SW 1271 (cell line): ENCODE measurements around the gene MAP2K3.

Experiments used
- DNase-seq, 2 experiments: peaks; one replicate each; lab custom pipeline; 2025; lab: John Stamatoyannopoulos, UW

The MAP2K3 gene

DNA sequence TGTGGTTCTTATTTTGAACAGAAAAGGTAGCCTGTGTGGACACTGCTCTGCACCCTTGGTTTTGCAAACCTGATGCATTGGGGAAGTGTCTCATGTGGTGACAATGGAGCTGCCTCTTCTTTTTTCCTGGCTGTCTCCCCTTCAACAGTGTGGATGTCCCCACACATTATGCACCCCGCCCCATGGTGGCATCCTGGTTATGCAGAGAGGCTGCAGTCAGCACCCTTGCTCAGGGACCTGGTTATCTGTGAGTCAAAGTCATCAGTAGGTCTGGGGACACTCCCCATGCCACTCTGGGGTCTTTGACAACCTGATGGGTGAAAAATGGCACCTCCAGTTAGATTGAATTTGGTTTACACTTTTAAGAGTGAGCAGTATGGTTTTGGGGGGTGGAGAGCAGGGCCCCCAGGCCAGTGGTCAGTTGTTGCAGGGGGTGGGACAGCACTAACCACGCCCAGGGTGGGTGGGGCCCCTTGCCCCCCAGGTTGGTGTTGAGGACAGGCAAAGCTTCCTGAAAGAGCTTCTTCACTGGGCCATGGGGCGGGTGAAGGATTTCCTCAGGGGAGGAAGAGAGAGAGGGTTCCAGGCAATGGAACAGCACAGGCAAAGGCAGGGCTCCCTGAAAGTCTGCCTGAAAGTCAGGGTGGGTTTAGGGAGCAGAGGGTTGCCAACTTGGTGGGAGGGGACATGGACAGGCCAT is 67.0 kb downstream of the MAP2K3 start:
- DNase-seq: no peak

DNA sequence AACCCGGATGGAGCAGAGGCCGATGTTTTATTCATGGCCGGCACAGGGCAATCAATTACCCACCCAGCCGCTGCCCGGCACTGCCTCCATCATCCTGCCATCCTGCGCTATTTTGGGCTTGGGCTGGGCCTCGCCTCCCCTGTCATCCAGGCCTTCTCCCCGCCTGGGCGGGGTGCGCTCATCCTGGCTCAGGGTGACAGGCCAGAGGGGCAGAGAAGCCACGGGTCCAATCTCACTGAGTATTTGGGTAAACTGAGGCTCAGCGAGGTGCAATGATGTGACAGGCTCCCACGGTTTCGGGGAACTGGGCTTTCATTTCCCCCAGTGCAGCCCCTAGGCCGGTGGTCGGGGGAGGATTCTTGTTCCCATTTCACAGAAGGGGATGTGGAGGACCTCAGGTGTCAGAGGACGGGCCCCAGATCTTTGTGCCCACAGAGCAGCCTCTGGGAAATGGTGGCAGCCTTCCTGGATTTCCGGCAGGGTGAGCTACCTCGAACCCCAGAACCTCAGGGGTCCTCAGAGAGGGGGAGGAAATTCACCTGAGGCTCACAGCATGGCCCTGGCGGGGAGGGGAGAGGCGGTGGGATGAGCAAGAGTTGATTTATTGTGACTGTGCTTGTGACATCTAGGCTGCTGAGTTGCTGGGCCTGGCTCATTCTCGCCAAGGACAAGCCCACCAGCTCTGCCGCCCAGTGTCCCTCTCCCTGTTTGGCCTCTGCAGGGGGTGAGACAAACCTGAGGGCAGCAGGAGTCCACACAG is 67.9 kb downstream of the MAP2K3 start:
- DNase-seq: no peak

DNA sequence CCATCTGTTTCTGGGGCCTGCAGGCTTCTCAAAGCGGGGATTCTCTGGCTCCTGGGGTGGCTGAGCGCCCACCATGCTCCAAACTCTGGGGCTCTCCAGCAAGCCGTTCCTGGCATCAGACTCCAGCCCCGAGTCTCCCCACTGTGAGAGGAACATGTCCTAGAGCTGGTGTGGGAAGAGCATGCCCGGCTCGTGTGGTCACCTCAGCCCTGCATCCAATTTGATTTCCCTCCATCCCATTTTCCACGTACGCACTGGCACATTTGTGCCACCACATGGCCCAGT is 68.4 kb downstream of the MAP2K3 start:
- DNase-seq: no peak

DNA sequence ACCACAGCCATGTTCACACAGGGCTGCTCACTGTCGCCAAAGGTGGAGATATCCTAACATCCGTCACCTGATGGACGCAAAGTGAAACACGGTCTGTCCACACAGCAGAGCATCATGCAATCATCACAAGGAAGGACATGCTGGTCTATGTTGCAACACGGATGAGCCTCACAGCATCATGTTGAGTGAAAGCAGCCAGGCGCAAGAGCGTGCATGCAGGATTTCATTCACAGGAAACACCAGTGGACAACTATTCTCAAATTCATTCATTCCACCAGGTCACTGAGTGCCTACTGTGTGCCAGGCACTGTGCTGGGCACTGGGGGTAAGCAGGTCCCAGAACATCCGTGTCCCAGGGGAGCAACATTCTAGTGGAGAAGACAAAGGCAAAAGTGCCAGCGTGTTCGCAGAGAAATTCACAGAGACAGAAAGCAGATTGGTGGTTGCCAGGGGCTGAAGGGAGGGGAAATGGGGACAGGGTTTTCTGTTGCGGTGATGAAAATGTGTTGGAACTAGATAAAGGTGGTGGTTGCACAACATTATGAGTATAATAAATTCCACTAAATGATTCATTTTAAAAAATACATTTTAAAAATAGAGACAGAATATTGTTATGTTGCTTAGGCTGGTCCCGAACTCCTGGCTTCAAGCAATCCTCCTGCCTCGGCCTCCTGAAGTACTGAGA is 69.0 kb downstream of the MAP2K3 start:
- DNase-seq: no peak

DNA sequence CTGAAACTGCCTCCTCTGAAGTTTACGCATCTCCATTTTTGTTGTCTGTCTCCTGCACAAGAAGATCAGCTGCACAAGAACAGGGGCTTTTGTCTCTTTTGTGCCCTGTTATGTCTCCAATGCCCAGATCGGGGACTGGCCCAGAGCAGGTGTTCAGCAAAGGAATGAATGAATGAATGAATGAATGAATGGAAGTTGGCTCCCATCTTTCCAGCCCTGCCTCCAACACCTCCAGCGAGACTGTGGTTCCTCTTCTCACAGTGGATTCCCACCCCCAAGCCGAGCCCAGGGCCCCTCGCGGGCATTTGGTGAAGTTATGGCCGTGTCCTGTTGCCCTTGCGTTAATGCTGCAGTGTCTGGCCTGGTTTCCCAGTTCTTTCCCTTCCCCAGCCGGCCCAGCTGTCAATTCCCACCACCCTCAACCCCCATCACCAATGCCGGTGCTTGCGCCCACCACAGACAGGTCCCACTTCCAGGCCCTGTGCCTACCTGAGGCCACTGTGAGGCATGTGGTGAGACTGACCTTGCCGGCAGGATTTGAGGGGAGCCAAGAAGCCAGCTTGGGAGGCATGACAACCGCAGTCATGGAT is 70.4 kb downstream of the MAP2K3 start:
- no peak for DNase-seq

DNA sequence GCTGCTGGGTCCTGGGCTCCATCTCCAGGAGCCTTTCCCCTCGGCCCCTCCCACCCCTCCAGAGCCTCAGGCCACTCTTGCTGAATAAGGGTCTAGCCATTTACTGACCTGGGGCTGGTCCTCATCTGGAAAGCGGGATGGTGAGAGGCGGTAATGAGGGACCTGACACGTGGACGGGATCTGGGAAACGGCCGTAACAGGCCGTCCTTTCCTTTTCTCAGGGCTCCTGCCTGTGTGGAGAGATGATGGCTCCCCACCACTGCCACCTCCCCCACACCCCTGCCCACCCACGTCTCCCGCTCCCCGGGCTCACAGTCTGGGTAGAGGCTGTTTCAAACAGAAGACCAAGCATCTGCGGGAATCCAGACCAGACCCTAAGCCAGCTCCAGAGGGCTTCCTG is 71.1 kb downstream of the MAP2K3 start:
- no peak for DNase-seq

DNA sequence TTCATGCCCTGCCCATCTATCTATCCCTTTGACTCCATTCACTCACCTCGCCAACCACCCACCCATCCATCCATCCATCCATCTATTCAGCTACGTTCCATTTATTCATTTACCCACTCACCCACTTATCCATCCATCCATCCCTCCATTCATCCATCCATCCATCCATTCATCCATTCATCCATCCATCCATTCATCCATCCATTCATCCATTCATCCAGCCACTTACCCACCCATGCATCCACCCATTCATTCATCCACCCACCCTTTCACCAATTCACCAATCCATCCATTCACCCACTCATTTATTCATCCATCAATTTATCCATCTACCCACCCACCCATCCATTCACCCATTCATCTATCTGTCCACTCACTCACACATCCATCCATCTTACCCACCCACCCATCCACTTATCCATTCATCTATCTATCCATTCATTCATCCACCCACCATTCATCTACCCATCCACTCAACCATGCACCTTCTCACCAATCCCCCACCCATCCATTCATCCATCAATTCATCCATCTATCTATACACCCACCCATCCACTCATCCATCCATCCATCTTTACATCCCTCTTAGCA is 72.1 kb downstream of the MAP2K3 start:
- DNase-seq: no peak

DNA sequence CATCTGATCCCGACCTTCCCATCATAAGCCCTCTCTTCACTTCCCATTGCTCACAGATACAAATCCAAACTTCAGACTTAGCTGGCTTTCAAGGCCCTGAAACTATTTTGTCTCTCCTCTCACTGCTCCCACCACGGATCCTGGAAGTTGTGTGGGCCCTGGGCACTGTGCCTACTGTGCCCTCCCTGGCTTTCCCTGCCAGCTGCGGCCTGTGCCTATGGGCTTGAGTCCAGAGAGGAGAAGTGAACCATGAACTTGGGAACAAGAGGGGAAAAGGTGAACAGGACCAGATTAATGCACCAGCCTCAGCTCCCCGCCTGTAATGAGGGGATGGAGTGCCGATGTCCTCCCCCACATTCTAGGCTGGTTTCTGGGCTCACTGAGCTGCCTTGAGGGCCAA is 72.8 kb downstream of the MAP2K3 start:
- DNase-seq: no peak

DNA sequence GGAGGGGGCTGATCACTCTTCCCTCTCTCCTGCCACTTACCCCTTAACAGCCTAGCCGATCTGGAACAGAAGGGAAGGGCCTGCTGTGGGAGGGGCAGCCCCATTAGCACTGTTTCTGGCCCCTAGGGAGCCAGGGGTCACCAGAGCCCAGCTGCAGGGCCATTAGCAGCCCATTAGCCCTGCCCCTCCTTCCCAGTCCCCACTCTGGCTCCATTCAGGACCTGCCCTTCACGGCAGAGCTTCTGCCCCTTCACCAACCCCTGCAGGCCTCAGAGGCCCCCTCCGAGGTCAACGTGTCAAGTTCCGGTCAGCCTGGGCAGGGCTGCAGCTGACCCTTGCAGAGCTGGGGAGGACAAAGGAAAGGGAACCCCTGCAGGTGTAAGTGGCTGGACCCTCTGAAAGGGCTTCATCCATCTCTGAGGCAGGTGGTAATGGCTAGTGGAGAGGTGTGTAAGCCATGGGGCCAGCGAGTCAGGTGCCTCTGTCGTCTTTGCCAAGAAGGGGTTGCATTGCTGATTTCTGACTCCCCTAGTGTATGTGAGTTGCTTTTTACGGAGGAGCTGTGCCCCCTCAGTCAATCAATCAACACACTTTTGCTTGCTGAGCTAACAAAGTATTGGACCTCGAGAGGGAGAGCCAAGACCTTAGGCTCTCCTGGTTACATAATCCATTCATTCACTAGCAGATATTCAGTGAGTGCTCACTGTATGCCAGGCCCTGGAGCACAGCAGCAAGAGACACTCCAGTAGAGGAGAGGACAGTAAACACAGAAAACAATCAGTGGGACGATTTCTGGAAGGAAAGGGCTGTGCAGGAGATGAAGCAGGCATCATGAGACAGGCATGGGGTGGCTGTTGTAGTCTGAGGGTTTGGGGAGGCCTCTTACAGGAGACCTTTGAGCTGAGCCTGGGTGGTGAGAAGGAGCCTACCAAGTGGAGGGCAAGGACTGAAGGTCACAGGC is 73.5 kb downstream of the MAP2K3 start:
- no peak for DNase-seq

DNA sequence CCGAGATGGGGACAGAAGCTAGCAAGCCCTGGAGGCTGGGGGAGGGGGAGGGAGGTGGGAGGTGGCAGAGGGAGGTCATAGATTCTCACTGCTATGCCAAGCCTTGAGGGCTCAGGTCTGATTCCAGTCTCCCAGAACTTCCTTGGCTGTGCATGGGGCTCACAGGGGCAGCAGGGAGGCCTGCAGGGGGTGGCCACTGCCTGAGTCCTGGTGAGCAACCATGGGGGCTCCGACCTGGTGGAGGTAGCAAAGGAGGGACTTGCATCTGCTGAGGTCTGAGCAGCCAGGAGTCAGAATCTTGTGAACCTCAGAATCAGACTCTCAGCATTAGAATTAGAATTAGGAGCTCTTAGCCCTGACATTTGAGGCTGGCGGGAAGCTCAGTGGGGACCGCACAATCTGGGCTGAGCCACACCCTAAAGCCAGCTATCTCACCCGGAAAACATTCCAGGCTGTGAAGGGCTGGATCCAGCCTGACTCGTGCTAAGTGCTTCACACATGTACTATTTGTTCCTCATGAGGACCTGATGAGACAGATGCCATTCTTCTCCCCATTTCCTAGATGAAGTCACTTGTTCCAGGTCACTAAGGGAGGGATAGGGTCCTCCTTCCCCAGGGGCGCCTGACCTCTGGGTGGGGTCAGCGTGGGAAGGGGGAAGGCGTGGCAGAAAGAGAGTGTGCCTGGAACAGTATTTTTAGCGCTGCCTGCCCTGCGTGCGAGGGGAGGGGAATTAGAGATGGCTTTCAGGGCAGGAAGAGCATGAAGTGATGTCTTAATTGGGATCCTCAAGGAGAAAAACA is 74.4 kb downstream of the MAP2K3 start:
- no peak for DNase-seq

DNA sequence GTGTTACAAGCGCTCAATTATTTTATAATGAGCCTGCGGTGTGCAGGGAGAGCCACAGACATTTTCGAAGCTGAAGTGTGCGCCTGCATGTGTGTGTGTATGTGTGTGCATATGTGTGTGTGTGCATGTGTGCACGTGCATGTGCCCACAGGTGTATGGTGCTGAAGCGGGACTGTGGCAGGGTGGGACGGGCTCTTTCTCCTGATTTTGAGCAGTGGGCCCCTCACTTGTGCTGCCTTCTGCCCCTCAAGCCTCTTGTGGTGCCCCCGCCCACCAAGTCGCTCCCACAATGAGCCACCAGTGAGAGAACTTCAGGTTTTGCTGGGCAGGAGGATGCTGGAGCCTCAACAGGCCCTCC is 75.0 kb downstream of the MAP2K3 start:
- no peak for DNase-seq

DNA sequence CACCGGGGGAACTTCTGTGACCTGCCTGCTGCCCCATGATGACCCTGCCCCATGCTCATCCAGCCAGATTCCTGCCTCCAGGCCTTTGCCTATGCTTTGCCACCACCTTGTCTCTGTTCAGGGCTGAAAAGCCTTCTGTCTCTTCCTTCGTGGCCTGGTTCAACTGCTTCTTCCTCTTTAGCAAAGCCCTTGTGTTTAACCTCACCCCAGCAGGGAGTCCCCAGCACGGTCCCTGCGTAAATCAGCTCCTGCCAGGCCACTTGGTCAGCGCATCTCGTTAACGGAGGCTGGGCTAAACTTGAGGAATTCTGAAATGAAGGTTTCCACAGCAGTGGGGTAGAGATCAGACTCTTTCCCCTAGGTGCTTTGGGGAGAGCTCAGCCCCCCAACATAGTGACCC is 75.5 kb downstream of the MAP2K3 start:
- DNase-seq: no peak

DNA sequence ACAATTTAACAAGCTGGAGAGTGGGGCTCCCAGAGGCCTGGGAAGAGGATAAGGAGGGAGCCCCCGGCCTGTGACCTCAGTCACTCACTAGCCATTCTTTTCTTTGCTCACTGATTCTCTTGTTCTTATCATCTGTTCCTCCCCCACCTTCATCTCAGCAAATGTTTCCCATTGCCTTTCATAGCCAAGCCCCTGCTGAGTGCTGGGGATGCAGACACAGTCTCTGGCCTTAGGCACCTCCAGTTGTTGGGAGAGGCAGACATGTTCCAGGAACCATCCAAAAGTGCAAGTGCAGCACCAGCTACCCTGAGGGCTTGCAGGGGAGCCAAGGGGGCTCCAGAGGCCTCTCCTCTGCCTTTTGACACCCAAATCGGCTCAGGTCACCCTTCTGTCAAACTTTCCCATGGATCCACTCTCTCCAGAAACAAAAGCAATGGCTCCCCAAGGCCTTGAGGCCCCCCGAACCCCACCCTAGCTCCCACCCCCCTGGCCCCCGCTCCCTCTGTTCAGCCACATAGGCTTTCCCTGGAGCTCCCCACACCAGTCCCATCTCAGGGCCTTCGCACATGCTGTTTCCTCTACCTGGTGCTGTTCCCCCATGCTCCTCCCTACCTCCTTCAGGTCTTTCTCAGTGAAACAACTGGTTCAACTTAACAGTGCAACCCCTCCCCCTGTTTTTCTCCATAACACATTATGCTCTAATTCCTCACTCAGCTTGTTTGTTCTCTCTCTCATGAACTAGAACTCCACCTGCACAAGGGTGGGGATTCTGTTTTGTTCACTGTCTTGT is 76.7 kb downstream of the MAP2K3 start:
- no peak for DNase-seq

DNA sequence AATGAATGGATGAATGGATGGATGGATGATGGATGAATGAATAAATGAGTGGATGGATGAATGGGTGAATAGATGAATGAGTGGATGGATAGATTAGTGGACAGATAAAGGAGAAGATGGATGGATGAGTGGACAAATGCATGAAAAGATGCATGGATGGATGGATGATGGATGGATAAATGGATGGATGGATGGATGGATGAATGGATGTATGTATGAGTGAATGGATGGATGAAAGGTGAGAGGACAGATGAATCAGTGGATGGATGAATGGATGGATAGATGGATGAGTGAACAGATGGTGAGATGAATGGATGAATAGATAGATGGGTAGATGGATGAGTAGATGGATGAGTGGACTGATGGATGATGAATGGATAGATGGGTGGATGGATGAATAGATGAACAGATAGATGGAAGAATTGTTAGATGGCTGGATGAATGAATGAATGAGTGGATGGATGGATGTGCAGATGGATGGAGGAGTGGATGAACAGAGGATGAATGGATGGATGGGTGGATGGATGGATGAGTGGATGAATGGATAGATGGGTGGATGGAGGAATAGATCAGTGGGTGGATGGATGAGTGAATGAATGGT is 77.9 kb downstream of the MAP2K3 start:
- no peak for DNase-seq

DNA sequence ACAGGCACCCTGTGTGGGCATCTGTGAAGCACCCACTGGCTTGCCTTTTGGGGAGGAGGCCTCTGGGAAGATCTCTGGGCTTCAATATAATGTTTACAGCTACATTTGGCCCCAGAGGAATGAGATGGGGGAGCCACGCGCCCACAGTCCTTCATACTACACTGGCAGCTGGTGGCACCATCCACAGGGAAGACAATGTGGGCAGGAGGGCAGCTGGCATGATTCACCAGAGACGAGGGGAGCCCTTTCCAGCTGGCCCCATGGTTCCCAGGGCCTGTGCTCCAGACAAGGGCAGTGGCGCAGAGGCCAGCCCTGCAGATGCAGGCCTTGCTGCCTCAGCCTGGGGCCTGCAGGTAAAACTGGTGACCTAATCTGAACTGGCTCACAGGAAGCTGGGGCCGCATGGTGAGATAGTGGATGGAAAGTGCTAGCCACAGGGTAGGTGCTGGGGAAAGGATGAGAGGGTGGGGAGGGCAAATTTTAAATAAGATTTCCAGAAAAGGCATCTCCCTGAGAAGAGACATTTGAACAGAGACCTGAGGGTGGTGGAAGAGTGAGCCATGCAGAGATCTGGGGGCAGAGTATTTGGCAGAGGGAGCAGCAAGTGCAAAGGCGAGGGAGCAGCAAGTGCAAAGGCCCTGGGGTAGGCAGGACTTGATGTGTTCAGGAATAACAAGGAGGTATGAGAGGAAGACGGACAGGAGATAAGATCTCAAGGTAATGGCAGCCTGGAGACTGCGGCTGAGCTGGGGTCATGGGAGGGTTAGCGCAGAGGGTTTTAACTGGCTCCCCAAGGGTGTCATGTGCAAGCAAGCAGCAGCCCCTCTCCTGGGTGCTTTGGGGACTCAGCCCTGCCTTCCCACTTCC is 79.5 kb downstream of the MAP2K3 start:
- DNase-seq: no peak
